Gastrocnemius medialis (tissue), 4 donors: ENCODE measurements around the gene UHRF1. TPM values are rescaled to one million over a fixed set of nuclear protein-coding genes. Genes with fewer than 3 reads are reported as not detected.

Experiments used
- ATAC-seq, 2 donors: fragments of 150-250 bp; one replicate each; pipeline ENCODE4 v1.9.1; 2016
- DNase-seq, 2 donors: peaks; one replicate each; pipeline ENCODE4 v3.0.0-alpha.2; 2019
- H3K27ac ChIP-seq, 4 donors: fragments of 200-600 bp; sonication (generic); 1 replicate in 1 of 4; 2 replicates in 3 of 4; pipeline ENCODE4 v1.5.1; 2016 to 2018; ENCODE audit warnings: mild to moderate bottlenecking in 2 of 4, moderate library complexity in 1 of 4
- H3K27me3 ChIP-seq, 3 donors: fragments of 200-600 bp; sonication (generic) in 2 of 3; 1 replicate in 1 of 3; 2 replicates in 2 of 3; pipeline versions ENCODE4 v1.5.1 to v1.6.0; 2016 to 2019; ENCODE audit warnings: mild to moderate bottlenecking in 1 of 3, moderate library complexity in 1 of 3
- H3K36me3 ChIP-seq, 2 donors: fragments of 200-600 bp; sonication (generic) in 1 of 2; one replicate each; pipeline ENCODE4 v1.5.1; 2017 to 2018
- H3K4me1 ChIP-seq, 2 donors: fragments of 200-600 bp; sonication (generic) in 1 of 2; one replicate each; pipeline ENCODE4 v1.5.1; 2016 to 2017; ENCODE audit warnings: mild to moderate bottlenecking in 2 of 2
- H3K4me3 ChIP-seq, 4 donors: fragments of 200-600 bp; sonication (generic) in 3 of 4; 1 replicate in 1 of 4; 2 replicates in 3 of 4; pipeline ENCODE4 v1.5.1; 2016 to 2019; ENCODE audit warnings: mild to moderate bottlenecking in 2 of 4
- H3K9me3 ChIP-seq, 3 donors: fragments of 200-600 bp; sonication (generic) in 2 of 3; 1 replicate in 1 of 3; 2 replicates in 2 of 3; pipeline ENCODE4 v1.5.1; 2016 to 2019
- CTCF ChIP-seq, 5 experiments: fragments of 450-650 bp in 3 of 5; fragments of 200-600 bp in 2 of 5; sonication (generic) in 2 of 5; IDR thresholded peaks in 4 of 5; conservative IDR thresholded peaks in 1 of 5; 1 replicate in 4 of 5; 2 replicates in 1 of 5; pipeline ENCODE4 v1.5.1; 2016 to 2019; ENCODE audit warnings: antibody characterized with exemption in 5 of 5, mild to moderate bottlenecking in 3 of 5, moderate library complexity in 3 of 5
- POLR2A ChIP-seq, 2 donors: fragments of 450-650 bp; IDR thresholded peaks; one replicate each; pipeline ENCODE4 v1.6.1; 2017; ENCODE audit warnings: antibody characterized with exemption in 2 of 2, mild to moderate bottlenecking in 2 of 2, moderate library complexity in 2 of 2
- in situ Hi-C, 4 donors: fragments of 200-750 bp; cut with MboI; loops; one replicate each; pipeline versions ENCODE4 v1.15.0 to v1.8.0; 2017; ENCODE audit warnings: low sequenced_read_pairs in 4 of 4
- intact Hi-C: fragments of 100-400 bp; cut with DNase I; formaldehyde crosslinking; loops from one replicate; pipeline ENCODE4 v1.15.1; 2023; ENCODE audit warnings: low total_unique reads
- total RNA-seq, 4 donors: library from RNA; depleted of rRNA; stranded (reverse); fragments of >200 nt; gene quantifications; one replicate each; pipeline versions ENCODE4 v1.1.0 to v1.2.3, GENCODE V29; 2016

The UHRF1 gene
- total RNA-seq, 4 donors from 2014 or later = 0.12 to 0.72 (median 0.69) TPM; not detected in 1

GRCh38 chr19:4923276-4923747 lies 14.0 kb downstream of the UHRF1 start:
- TF ChIP-seq CTCF (IDR thresholded peaks at IDR 0.05 in 4 of 5, conservative IDR thresholded peaks at IDR 0.05 in 1 of 5) = no peak
- TF ChIP-seq POLR2A (IDR thresholded peaks at IDR 0.05) = no peak
- ATAC-seq (no peak), DNase-seq (no peak)
- H3K4me3 ChIP-seq = no peak overlapping the region
- no peaks in the 10 kb centered on the region for H3K9me3 ChIP-seq
- no peaks in the 10 kb centered on the region for H3K4me1 ChIP-seq
- intact Hi-C loops = no loop called here
- H3K27ac ChIP-seq = no peak overlapping the region
- no peaks in the 10 kb centered on the region for H3K27me3 ChIP-seq
- in situ Hi-C loops = no loop called here
- no peaks in the 10 kb centered on the region for H3K36me3 ChIP-seq

GRCh38 chr19:4929186-4929585 lies 19.9 kb downstream of the UHRF1 start:
- Histone ChIP-seq H3K27me3 (no peaks in the 10 kb centered on the region), H3K4me1 (peaks cover 2 to 7% of the 10 kb centered on the region in 2 donors), H3K4me3 (no peak overlapping the region), H3K27ac (no peak overlapping the region), H3K9me3 (no peaks in the 10 kb centered on the region), H3K36me3 (no peaks in the 10 kb centered on the region)
- intact Hi-C loops = no loop called here
- in situ Hi-C loops = no loop called here
- no peak for DNase-seq
- no peak for ATAC-seq
- TF ChIP-seq POLR2A (IDR thresholded peaks at IDR 0.05) (no peak), CTCF (IDR thresholded peaks at IDR 0.05 in 4 of 5, conservative IDR thresholded peaks at IDR 0.05 in 1 of 5) (no peak)

- Histone ChIP-seq H3K36me3 (no peaks in the 10 kb centered on the region), H3K27me3 (no peaks in the 10 kb centered on the region), H3K9me3 (no peaks in the 10 kb centered on the region), H3K4me1 (peaks cover 2 to 9% of the 10 kb centered on the region in 2 donors), H3K27ac (no peak overlapping the region), H3K4me3 (no peak overlapping the region)
- in situ Hi-C loops = no loop called here
- no peak for ATAC-seq
- no peak for TF ChIP-seq CTCF (IDR thresholded peaks at IDR 0.05 in 4 of 5, conservative IDR thresholded peaks at IDR 0.05 in 1 of 5)
- no peak for TF ChIP-seq POLR2A (IDR thresholded peaks at IDR 0.05)
- intact Hi-C loops = no loop called here
- DNase-seq = no peak
Measured at GRCh38 chr19:4930664-4931063, 21.4 kb downstream of the UHRF1 start.

- peaks cover 2 to 9% of the 10 kb centered on the region in 2 donors for H3K4me1 ChIP-seq
- DNase-seq = no peak
- H3K4me3 ChIP-seq = no peak overlapping the region
- H3K27me3 ChIP-seq = no peaks in the 10 kb centered on the region
- no peaks in the 10 kb centered on the region for H3K36me3 ChIP-seq
- H3K27ac ChIP-seq = peak overlapping the region in 2 of 4 donors; percentile 65 to 74
- no peaks in the 10 kb centered on the region for H3K9me3 ChIP-seq
- in situ Hi-C loops (no loop called here), intact Hi-C loops (no loop called here)
- TF ChIP-seq POLR2A (IDR thresholded peaks at IDR 0.05) (no peak), CTCF (IDR thresholded peaks at IDR 0.05 in 4 of 5, conservative IDR thresholded peaks at IDR 0.05 in 1 of 5) (no peak)
- no peak for ATAC-seq
Measured at GRCh38 chr19:4932711-4933110, 23.4 kb downstream of the UHRF1 start.

- peaks cover 2 to 9% of the 10 kb centered on the region in 2 donors for H3K4me1 ChIP-seq
- TF ChIP-seq POLR2A (IDR thresholded peaks at IDR 0.05) (no peak), CTCF (IDR thresholded peaks at IDR 0.05 in 4 of 5, conservative IDR thresholded peaks at IDR 0.05 in 1 of 5) (no peak)
- intact Hi-C loops (no loop called here), in situ Hi-C loops (no loop called here)
- no peaks in the 10 kb centered on the region for H3K9me3 ChIP-seq
- ATAC-seq = peak; percentile 96 to 97
- H3K36me3 ChIP-seq = no peaks in the 10 kb centered on the region
- peak overlapping the region in 2 of 4 donors; percentile 65 to 74 for H3K27ac ChIP-seq
- H3K27me3 ChIP-seq = no peaks in the 10 kb centered on the region
- no peak overlapping the region for H3K4me3 ChIP-seq
- peak; percentile 80 to 88 for DNase-seq
Measured at GRCh38 chr19:4933528-4933927, 24.2 kb downstream of the UHRF1 start.
